Adipocyte (in vitro differentiated cells): ENCODE results near the gene RAB37.

Source experiments
- DNase-seq: peaks from one replicate; pipeline ENCODE4 v3.0.0-alpha.2; 2015; ENCODE audit warnings: low read depth
- H3K27me3 ChIP-seq: replicated peaks from 2 replicates; pipeline ENCODE4 v1.7.0; 2013; ENCODE audit warnings: mild to moderate bottlenecking, low read length, moderate library complexity; ENCODE audit not compliant: control insufficient read depth, insufficient read depth
- H3K36me3 ChIP-seq: 2 replicates; pipeline ENCODE4 v1.7.0; 2013; ENCODE audit warnings: low read length, mild to moderate bottlenecking, moderate library complexity; ENCODE audit not compliant: control insufficient read depth, insufficient read depth, severe bottlenecking
- H3K4me1 ChIP-seq: 2 replicates; pipeline ENCODE4 v1.7.0; 2013; ENCODE audit warnings: mild to moderate bottlenecking, low read length, moderate library complexity; ENCODE audit not compliant: control insufficient read depth, insufficient read depth
- H3K4me3 ChIP-seq: 2 replicates; pipeline ENCODE4 v1.7.0; 2013; ENCODE audit warnings: mild to moderate bottlenecking, low read length, moderate library complexity
- H3K9ac ChIP-seq: 2 replicates; pipeline ENCODE4 v1.7.0; 2013; ENCODE audit warnings: mild to moderate bottlenecking, low read length, moderate library complexity
- H3K9me3 ChIP-seq: 2 replicates; pipeline ENCODE4 v1.7.0; 2013; ENCODE audit warnings: mild to moderate bottlenecking, low read length, moderate library complexity; ENCODE audit not compliant: control insufficient read depth

Gene RAB37

DNA sequence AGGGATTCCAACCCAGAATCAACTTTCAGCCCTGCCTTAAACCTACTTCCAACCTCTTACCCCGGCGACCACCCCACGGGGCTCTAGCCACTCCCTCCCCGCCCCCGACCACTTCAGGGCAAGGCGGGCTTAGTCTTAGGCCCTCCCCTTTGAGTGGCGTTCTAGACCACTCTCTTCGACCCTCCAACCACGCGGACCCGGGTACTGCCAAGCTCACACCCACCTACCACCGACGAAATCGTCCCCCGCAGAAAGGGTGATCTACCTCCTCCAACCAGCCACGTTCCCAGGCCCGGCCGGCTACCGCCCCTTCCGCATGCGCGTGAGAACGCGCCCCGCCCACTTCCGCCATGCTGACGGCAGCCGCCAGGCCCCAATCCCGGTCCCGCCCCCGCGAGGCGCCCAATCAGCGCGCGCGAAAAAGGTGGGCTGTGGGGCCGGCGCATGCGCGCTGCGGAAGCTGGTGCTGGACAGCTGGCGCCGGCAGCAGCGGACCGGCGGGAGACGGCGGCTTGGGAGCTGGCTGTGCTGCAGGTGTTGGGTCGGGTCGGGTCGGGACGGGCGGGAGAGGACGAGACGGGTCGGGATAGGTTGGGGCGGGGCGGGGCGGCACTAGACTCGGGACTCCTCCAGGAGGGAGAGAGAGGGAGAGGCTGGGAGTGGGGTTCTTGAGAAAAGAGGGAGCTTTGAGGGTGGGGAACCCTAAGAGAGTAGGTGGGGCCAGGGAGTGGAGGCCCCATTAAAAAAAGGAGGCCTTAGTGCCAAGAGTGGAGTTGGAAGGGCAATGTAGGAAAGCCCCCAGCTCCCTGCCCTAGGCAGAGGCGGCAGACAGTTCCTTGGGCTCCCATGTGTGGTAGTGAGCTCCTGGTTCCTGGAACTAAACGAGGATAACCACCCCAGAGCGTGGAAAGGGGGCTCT is 39.2 kb downstream of the RAB37 start, which contains the start of gene NAT9:
NAT9 (minus strand) TSS at position 302 of the 919 bp plus-strand sequence. CDS start 647 bp downstream, outside the sequence.
- Histone ChIP-seq H3K4me1 (peaks cover 33% of the 10 kb centered on the region), H3K9me3 (no peaks in the 10 kb centered on the region), H3K9ac (peak within 1 kb of the TSS; percentile 95), H3K36me3 (peaks cover 42% of the 10 kb centered on the region), H3K4me3 (peak within 1 kb of the TSS; percentile 96), H3K27me3 (no peaks in the 10 kb centered on the region)
- DNase-seq: peak; percentile 99

DNA sequence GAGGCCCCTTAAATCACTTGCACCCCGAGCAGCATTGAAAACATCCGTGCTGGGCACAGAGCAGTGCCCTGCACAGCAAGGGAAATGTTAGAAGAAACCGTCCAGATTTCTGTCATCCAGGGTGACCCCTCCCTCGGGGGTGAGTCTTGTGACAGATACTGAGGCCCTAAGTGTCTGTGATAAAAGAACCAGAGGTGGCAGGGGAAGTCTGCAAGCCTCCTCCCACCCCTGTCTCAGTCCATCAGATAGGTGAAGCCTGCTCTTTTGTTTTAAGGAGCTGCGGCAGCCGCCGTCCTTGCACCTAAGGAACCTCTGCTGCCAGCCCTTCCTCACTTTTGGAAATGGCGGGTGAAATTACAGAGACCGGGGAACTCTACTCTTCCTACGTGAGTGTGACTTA is 39.9 kb downstream of the RAB37 start:
- DNase-seq: no peak
- no peaks in the 10 kb centered on the region for H3K27me3 ChIP-seq
- H3K36me3 ChIP-seq: peaks cover 42% of the 10 kb centered on the region
- peak overlapping the region; percentile 95 for H3K9ac ChIP-seq
- H3K4me1 ChIP-seq: peaks cover 33% of the 10 kb centered on the region
- no peaks in the 10 kb centered on the region for H3K9me3 ChIP-seq
- H3K4me3 ChIP-seq: peak overlapping the region; percentile 96

DNA sequence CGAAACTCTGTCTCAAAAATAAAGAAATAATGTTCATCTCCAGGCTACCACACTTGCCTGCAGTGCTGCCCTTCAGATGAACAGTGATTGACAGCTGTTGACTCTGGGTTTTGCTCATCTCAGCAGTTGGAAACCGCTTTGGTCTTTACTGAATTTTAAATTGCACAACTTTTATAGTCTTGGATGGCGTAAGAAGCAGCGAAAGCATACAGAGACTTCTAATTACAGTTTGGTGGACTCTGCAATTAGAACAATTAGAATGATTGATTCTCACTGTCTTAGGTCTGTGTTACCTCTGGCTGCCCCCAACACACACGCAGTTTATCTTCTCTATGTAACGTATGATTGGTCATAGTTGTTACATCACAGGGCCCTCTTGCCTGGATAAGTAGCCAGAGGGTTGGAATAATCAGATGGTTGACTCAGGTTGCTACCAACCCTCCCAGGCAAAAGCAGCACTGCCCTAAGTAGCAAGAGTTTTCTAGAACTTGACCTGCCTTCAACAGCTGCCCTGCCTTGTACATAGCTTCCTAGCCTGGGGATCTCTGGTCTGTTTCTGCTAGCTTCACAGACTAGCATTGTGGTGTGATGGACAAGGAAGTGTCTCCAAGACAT is 41.0 kb downstream of the RAB37 start:
- Histone ChIP-seq H3K9me3 (no peaks in the 10 kb centered on the region), H3K4me3 (no peak overlapping the region), H3K4me1 (peaks cover 33% of the 10 kb centered on the region)

DNA sequence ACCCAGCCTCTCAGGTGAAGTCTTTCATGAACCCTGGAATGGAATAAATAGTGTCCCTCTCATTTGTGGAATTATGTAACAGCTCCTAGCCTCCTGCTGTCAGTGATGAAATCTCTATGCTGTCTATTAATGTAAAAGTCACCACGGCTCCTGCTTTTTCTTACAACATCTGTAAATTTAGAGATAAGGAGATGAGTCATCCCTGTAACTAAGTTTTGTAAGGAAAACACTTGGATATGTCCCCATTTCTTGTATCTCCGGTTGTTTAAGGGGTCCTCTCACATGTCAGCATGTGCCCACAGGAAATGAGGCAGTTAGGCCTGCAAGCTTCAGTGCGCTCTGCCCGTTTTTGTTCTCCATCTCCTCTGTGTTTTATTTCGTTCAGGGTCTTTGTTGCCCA is 41.9 kb downstream of the RAB37 start:
- H3K9ac ChIP-seq: no peak overlapping the region
- peaks cover 29% of the 10 kb centered on the region for H3K4me1 ChIP-seq
- peak; percentile 22 for DNase-seq
- no peak overlapping the region for H3K4me3 ChIP-seq
- H3K27me3 ChIP-seq: no peaks in the 10 kb centered on the region
- no peaks in the 10 kb centered on the region for H3K9me3 ChIP-seq
- H3K36me3 ChIP-seq: peaks cover 30% of the 10 kb centered on the region

More for the DNA sequence above, 41.0 kb downstream of the RAB37 start:
- H3K27me3 ChIP-seq: no peaks in the 10 kb centered on the region
- DNase-seq: no peak
- no peak overlapping the region for H3K9ac ChIP-seq
- H3K36me3 ChIP-seq: peaks cover 38% of the 10 kb centered on the region

DNA sequence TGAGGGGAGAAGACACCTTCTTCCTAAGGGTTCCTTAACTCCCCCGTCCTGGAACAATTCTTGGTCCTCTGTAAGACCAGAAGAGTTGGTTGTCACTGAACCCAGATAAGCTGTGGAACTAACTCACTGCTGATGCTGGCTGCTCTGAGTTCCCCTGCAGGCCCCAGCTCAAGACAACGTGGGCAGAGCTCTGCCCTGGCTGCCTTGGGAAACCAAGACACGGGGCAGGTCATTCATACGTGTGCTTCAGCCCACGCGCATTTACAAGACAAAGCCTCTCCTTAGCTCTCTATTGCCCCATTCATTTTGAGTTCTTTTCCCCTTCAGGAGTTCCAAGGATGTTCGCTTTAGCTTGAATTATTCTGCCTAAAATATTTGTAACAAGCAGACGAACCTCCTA is 42.4 kb downstream of the RAB37 start:
- H3K9me3 ChIP-seq: no peaks in the 10 kb centered on the region
- no peak overlapping the region for H3K4me3 ChIP-seq
- H3K9ac ChIP-seq: no peak overlapping the region
- H3K27me3 ChIP-seq: no peaks in the 10 kb centered on the region
- H3K36me3 ChIP-seq: peaks cover 30% of the 10 kb centered on the region
- no peak for DNase-seq
- H3K4me1 ChIP-seq: peaks cover 27% of the 10 kb centered on the region

DNA sequence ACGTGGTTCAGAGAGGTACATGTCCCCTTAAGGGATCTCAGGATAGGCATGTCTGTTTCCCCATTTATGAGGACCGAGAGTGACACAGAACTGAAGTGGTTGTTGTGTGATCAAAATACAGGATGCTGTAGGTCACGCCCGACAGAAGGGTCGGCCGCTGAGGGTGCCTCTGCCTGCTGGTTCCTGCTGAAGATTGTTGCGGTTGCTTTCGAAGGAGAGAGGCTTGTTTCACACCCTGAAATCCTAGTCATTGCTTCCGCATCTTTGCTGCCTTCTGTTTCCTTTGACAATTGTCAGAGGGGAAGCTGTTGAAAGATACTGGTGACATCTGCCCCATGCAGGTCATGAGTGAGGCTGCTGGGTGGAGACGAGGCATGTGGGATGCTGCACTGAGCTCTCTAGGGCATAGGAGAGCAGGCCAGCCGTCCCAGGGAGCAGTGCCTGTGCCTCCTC is 42.9 kb downstream of the RAB37 start:
- DNase-seq: no peak
- peaks cover 32% of the 10 kb centered on the region for H3K36me3 ChIP-seq
- no peaks in the 10 kb centered on the region for H3K9me3 ChIP-seq
- H3K9ac ChIP-seq: no peak overlapping the region
- no peaks in the 10 kb centered on the region for H3K27me3 ChIP-seq
- H3K4me3 ChIP-seq: no peak overlapping the region
- H3K4me1 ChIP-seq: peaks cover 26% of the 10 kb centered on the region

DNA sequence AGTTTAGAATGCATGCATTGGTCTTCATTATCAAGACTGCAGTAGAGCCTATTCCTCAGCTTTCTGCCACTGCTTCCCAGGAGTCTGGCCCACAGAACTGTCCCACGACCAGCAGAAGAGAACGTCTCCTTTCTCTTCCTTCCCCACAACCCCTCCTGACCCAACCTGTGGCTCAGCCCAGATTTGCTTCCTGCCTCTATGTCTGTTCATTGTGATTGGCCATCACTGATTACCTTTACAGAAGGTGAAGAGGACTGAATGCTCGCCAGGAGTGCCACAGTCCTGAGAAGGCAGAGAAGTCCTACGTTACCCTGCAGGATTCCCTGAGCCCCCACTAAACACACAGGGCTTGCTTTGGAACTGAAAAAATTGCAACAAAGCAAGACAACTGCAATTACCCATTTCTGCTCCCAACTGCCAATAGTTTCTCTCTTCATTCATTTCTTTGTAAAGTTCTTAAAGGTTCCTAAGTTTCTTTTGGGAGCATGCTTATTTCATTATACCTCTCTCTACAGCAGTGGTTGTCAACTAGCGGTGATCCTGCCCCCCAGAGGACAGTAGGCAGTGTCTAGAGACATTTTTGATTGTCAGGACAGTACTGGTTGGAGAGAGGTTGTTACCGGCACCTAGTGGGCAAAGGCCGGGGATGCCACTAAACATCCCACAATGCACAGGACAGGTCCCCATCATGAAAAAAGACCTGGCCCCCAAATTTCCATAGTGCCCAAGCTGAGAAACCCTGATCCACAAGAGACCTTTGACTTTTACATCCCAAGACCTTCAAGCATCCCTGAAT is 43.6 kb downstream of the RAB37 start:
- H3K9me3 ChIP-seq: no peaks in the 10 kb centered on the region
- DNase-seq: no peak
- H3K36me3 ChIP-seq: peaks cover 39% of the 10 kb centered on the region
- no peaks in the 10 kb centered on the region for H3K27me3 ChIP-seq
- no peak overlapping the region for H3K4me3 ChIP-seq
- peaks cover 20% of the 10 kb centered on the region for H3K4me1 ChIP-seq
- H3K9ac ChIP-seq: no peak overlapping the region

DNA sequence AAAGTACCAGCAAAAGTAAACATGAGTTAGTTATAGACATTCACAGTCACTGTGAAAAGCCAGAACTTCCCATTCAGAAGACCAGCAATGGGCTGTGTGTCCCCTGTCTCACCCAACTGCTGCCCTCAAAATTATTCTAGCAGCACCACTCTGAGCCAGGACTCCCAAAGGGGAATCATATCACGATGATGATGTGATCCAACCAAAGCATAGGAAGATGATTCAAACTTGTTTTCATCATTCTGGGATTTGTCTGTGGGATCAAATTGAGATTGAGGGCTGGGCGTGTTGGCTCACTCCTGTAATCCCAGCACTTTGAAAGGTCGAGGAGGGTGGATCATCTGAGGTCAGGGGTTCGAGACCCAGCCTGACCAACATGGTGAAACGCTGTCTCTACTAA is 45.5 kb downstream of the RAB37 start:
- H3K4me1 ChIP-seq: peaks cover 13% of the 10 kb centered on the region
- peaks cover 51% of the 10 kb centered on the region for H3K36me3 ChIP-seq
- no peaks in the 10 kb centered on the region for H3K27me3 ChIP-seq
- no peaks in the 10 kb centered on the region for H3K9me3 ChIP-seq
- no peak overlapping the region for H3K4me3 ChIP-seq
- DNase-seq: no peak
- H3K9ac ChIP-seq: no peak overlapping the region

DNA sequence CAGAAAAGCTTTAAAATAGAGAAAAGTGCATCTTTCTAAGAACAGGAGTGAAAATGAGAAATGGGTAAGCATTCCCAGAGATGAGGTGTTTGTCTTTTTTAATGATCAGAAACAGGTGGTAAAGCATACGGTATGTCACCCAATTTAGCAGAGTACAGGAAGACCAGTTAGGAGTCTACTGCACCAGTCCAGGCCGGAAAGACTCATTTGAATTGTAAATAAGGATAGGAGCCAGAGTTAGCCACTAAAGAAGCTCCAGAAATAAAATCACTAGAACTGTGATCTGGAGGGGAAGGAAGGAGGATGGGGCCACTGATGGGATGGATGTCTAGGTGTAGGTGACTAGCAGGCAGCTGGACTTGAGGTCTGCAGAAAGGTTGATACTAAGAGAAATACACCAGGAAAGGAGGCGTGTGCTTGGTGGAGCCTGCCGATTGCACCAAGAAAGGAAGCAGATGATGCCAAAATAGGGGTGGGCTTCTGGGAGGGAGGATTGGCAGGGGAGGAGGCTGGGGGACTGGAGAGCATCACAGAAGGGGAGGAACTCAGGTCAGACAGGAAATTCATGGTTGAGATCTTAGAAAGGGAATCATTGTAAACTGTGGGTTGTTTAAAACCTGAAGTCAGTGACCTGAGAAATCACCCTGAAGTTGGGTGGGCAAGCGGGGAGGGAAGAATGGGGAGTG is 47.2 kb downstream of the RAB37 start:
- Histone ChIP-seq H3K9ac (no peak overlapping the region), H3K9me3 (no peaks in the 10 kb centered on the region), H3K27me3 (no peaks in the 10 kb centered on the region), H3K36me3 (peaks cover 64% of the 10 kb centered on the region), H3K4me1 (no peaks in the 10 kb centered on the region), H3K4me3 (no peak overlapping the region)
- DNase-seq: no peak

DNA sequence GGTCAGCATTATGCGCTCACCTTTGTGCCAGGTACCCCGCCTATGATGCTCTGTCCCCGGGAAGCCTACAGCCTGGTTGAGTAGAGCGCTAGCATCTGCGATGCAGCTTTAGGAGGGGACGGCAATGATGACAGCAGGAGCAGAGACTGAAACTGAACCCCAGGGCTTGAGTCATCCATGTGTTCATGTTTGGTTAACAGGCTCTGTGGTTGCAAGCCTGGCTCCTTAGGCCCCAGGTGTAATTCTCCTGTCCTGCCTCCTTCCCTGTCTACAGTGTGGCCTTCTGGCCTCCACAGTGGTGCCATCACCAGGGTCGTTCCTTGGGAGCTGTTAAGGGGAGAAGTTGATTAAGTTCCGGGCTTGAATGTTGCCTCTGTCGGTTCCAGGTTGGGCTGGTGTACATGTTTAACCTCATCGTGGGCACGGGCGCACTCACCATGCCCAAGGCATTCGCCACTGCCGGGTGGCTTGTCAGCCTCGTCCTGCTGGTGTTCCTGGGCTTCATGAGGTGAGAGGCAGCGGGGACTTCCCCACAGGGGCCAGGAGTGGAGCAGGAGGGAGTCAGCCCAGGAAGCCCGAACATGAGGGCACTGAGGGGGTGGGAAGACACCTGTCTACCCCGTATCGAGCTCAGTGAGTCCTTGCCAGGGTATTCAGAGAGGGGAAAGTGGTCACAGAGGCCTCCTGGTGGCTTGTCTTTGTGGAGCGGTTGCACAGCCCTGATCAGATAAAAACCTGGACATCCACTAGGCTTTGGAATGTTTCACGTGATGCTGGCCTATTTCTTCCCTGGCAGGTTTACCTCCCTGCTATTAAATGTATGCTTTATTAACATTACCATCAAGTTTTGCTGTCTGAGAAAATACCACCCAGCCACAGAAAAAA is 48.3 kb downstream of the RAB37 start:
- peaks cover 60% of the 10 kb centered on the region for H3K36me3 ChIP-seq
- no peak overlapping the region for H3K9ac ChIP-seq
- H3K27me3 ChIP-seq: no peaks in the 10 kb centered on the region
- no peaks in the 10 kb centered on the region for H3K4me1 ChIP-seq
- no peak for DNase-seq
- no peaks in the 10 kb centered on the region for H3K9me3 ChIP-seq
- H3K4me3 ChIP-seq: no peak overlapping the region
